Measurements from ENCODE around the gene WDR37.
"Not testable (repeated sequence)": the region's sequence is repeated elsewhere in the genome, so short reads cannot be mapped to it uniquely, and the experiment has no call there.

WDR37 gene

GRCh38 chr10:1107679-1108078, 51.5 kb downstream of the WDR37 start:
- Histone ChIP-seq H3K36me3 (ENCODE audit: insufficient read depth, low read length) (peaks cover 64% of the 10 kb centered on the region), H3K4me1 (ENCODE audit: insufficient read depth, low read length) (no peaks in the 10 kb centered on the region), H3K4me3 (ENCODE audit: low read length) (no peak overlapping the region), H2AFZ (ENCODE audit: low read depth, low read length) (no peak overlapping the region), H3K9me3 (ENCODE audit: low read length) (peaks cover 1% of the 10 kb centered on the region), H3K27me3 (ENCODE audit: insufficient read depth, low read length) (no peaks in the 10 kb centered on the region)

GRCh38 chr10:1109795-1110673, 53.8 kb downstream of the WDR37 start:
- no peaks in the 10 kb centered on the region for H3K4me1 ChIP-seq (ENCODE audit: insufficient read depth, low read length)
- no peak overlapping the region for H3K4me3 ChIP-seq (ENCODE audit: low read length)
- peaks cover 1% of the 10 kb centered on the region for H3K9me3 ChIP-seq (ENCODE audit: low read length)
- H3K27me3 ChIP-seq (ENCODE audit: insufficient read depth, low read length), result no peaks in the 10 kb centered on the region
- H2AFZ ChIP-seq (ENCODE audit: low read depth, low read length), result no peak overlapping the region
- peaks cover 57% of the 10 kb centered on the region for H3K36me3 ChIP-seq (ENCODE audit: insufficient read depth, low read length)

- H2AFZ ChIP-seq (ENCODE audit: low read depth, low read length), result no peak overlapping the region
- H3K4me3 ChIP-seq (ENCODE audit: low read length), result no peak overlapping the region
- no peaks in the 10 kb centered on the region for H3K27me3 ChIP-seq (ENCODE audit: insufficient read depth, low read length)
- H3K36me3 ChIP-seq (ENCODE audit: insufficient read depth, low read length), result peaks cover 55% of the 10 kb centered on the region
- H3K9me3 ChIP-seq (ENCODE audit: low read length), result peaks cover 1% of the 10 kb centered on the region
- H3K4me1 ChIP-seq (ENCODE audit: insufficient read depth, low read length), result no peaks in the 10 kb centered on the region
These were observed 54.5 kb downstream of the WDR37 start for GRCh38 chr10:1110674-1111119.

- Histone ChIP-seq H3K9me3 (ENCODE audit: low read length) (peaks cover 1% of the 10 kb centered on the region), H3K4me3 (ENCODE audit: low read length) (no peak overlapping the region), H2AFZ (ENCODE audit: low read depth, low read length) (no peak overlapping the region), H3K4me1 (ENCODE audit: insufficient read depth, low read length) (no peaks in the 10 kb centered on the region), H3K36me3 (ENCODE audit: insufficient read depth, low read length) (peaks cover 45% of the 10 kb centered on the region), H3K27me3 (ENCODE audit: insufficient read depth, low read length) (no peaks in the 10 kb centered on the region)
These were observed 58.1 kb downstream of the WDR37 start for GRCh38 chr10:1114315-1114714.

GRCh38 chr10:1114719-1115606, 58.8 kb downstream of the WDR37 start:
- H2AFZ ChIP-seq (ENCODE audit: low read depth, low read length), result no peak overlapping the region
- H3K27me3 ChIP-seq (ENCODE audit: insufficient read depth, low read length), result no peaks in the 10 kb centered on the region
- H3K4me1 ChIP-seq (ENCODE audit: insufficient read depth, low read length), result no peaks in the 10 kb centered on the region
- H3K9me3 ChIP-seq (ENCODE audit: low read length), result no peaks in the 10 kb centered on the region
- H3K4me3 ChIP-seq (ENCODE audit: low read length), result no peak overlapping the region
- peaks cover 42% of the 10 kb centered on the region for H3K36me3 ChIP-seq (ENCODE audit: insufficient read depth, low read length)

GRCh38 chr10:1115607-1115955, 59.4 kb downstream of the WDR37 start:
- Histone ChIP-seq H3K9me3 (ENCODE audit: low read length) (no peaks in the 10 kb centered on the region), H3K27me3 (ENCODE audit: insufficient read depth, low read length) (no peaks in the 10 kb centered on the region), H3K4me1 (ENCODE audit: insufficient read depth, low read length) (no peaks in the 10 kb centered on the region), H3K36me3 (ENCODE audit: insufficient read depth, low read length) (peaks cover 43% of the 10 kb centered on the region), H3K4me3 (ENCODE audit: low read length) (no peak overlapping the region), H2AFZ (ENCODE audit: low read depth, low read length) (no peak overlapping the region)

- no peaks in the 10 kb centered on the region for H3K4me1 ChIP-seq (ENCODE audit: insufficient read depth, low read length)
- no peaks in the 10 kb centered on the region for H3K27me3 ChIP-seq (ENCODE audit: insufficient read depth, low read length)
- no peak overlapping the region for H2AFZ ChIP-seq (ENCODE audit: low read depth, low read length)
- peaks cover 46% of the 10 kb centered on the region for H3K36me3 ChIP-seq (ENCODE audit: insufficient read depth, low read length)
- no peaks in the 10 kb centered on the region for H3K9me3 ChIP-seq (ENCODE audit: low read length)
- H3K4me3 ChIP-seq (ENCODE audit: low read length), result no peak overlapping the region
These were observed 59.9 kb downstream of the WDR37 start for GRCh38 chr10:1116051-1116450.

- Histone ChIP-seq H3K4me1 (ENCODE audit: insufficient read depth, low read length) (no peaks in the 10 kb centered on the region), H3K4me3 (ENCODE audit: low read length) (no peak overlapping the region), H2AFZ (ENCODE audit: low read depth, low read length) (no peak overlapping the region), H3K9me3 (ENCODE audit: low read length) (no peaks in the 10 kb centered on the region), H3K36me3 (ENCODE audit: insufficient read depth, low read length) (peaks cover 47% of the 10 kb centered on the region), H3K27me3 (ENCODE audit: insufficient read depth, low read length) (no peaks in the 10 kb centered on the region)
These were observed 60.6 kb downstream of the WDR37 start for GRCh38 chr10:1116696-1117280.

DNA sequence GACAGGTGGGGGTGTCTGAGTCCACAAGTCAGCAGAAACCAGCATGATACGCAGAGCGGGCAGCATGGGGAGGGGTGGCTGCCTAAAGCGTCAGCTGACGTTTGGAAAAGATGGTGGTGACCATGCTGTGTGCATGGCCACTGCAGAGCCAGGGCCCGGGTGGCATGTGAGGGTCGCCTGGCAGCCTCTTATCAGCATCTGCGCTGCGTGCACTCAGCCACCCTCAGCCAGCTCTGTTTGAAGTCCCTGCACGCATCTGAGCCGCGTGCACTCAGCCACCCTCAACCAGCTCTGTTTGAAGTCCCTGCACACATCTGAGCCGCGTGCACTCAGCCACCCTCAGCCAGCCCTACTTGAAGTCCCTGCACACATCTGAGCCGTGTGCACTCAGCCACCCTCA, 61.5 kb downstream of the WDR37 start:
- H3K9me3 ChIP-seq (ENCODE audit: low read length), result no peaks in the 10 kb centered on the region
- no peak overlapping the region for H2AFZ ChIP-seq (ENCODE audit: low read depth, low read length)
- no peak overlapping the region for H3K4me3 ChIP-seq (ENCODE audit: low read length)
- H3K27me3 ChIP-seq (ENCODE audit: insufficient read depth, low read length), result no peaks in the 10 kb centered on the region
- H3K36me3 ChIP-seq (ENCODE audit: insufficient read depth, low read length), result peaks cover 50% of the 10 kb centered on the region
- no peaks in the 10 kb centered on the region for H3K4me1 ChIP-seq (ENCODE audit: insufficient read depth, low read length)

DNA sequence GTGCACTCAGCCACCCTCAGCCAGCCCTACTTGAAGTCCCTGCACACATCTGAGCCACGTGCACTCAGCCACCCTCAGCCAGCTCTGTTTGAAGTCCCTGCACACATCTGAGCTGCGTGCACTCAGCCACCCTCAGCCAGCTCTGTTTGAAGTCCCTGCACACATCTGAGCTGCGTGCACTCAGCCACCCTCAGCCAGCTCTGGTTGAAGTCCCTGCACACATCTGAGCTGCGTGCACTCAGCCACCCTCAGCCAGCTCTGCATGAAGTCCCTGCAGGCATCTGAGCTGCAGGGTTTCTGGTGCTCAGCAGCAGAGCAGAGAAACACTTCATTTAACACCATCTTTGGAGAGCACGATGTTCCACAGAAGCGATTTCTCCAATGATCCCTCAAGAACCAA, 62.1 kb downstream of the WDR37 start:
- not testable (repeated sequence) for H3K9me3 ChIP-seq (ENCODE audit: low read length); H2AFZ ChIP-seq (ENCODE audit: low read depth, low read length); H3K4me3 ChIP-seq (ENCODE audit: low read length); H3K4me1 ChIP-seq (ENCODE audit: insufficient read depth, low read length); H3K27me3 ChIP-seq (ENCODE audit: insufficient read depth, low read length)
- H3K36me3 ChIP-seq (ENCODE audit: insufficient read depth, low read length), result peaks cover 47% of the 10 kb centered on the region

GRCh38 chr10:1119027-1119426, 62.8 kb downstream of the WDR37 start:
- Histone ChIP-seq H3K27me3 (ENCODE audit: insufficient read depth, low read length) (no peaks in the 10 kb centered on the region), H2AFZ (ENCODE audit: low read depth, low read length) (no peak overlapping the region), H3K9me3 (ENCODE audit: low read length) (no peaks in the 10 kb centered on the region), H3K4me3 (ENCODE audit: low read length) (no peak overlapping the region), H3K36me3 (ENCODE audit: insufficient read depth, low read length) (peaks cover 54% of the 10 kb centered on the region), H3K4me1 (ENCODE audit: insufficient read depth, low read length) (no peaks in the 10 kb centered on the region)

DNA sequence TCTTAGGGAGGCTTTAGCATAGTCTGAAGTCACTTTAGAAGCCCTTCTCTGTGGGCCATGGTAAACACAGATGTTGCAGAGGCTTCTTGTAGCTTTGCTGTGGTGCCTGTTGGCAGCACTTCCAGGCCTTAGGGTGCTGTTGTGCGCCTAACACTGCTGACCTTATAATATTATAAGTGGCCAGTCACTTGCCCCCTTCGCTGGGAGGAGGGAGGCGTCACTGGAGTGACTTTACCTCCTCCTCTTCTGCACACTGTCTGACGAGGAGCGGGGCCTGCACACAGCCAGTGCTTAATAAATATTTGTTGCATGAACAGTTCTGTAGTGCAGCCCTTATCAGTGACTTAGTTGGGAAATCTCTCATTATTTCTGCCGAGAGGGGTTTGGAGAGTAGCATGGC, 63.3 kb downstream of the WDR37 start:
- Histone ChIP-seq H3K36me3 (ENCODE audit: insufficient read depth, low read length) (peaks cover 56% of the 10 kb centered on the region), H3K4me3 (ENCODE audit: low read length) (no peak overlapping the region), H2AFZ (ENCODE audit: low read depth, low read length) (no peak overlapping the region), H3K9me3 (ENCODE audit: low read length) (no peaks in the 10 kb centered on the region), H3K27me3 (ENCODE audit: insufficient read depth, low read length) (no peaks in the 10 kb centered on the region), H3K4me1 (ENCODE audit: insufficient read depth, low read length) (no peaks in the 10 kb centered on the region)

DNA sequence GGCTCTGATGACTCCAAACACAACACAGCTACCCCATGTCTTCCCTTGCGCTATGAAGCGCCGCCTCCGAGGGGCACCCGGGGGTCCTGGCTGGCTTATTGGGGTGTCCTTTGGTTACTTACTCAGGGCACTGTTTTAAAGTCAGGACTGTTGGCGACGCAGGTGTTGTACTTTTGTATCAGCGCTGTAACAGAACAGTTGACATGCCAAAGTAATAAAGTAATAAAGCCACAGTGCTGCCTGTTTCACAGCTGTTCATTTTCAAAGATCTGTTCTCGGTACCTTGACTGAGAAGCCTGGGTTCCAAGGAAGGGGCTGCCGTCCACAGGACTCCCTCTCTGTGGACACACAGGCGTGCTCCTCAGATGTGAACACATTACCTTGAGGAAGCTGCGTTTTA, 64.1 kb downstream of the WDR37 start:
- no peaks in the 10 kb centered on the region for H3K27me3 ChIP-seq (ENCODE audit: insufficient read depth, low read length)
- peaks cover 61% of the 10 kb centered on the region for H3K36me3 ChIP-seq (ENCODE audit: insufficient read depth, low read length)
- no peaks in the 10 kb centered on the region for H3K9me3 ChIP-seq (ENCODE audit: low read length)
- H2AFZ ChIP-seq (ENCODE audit: low read depth, low read length), result no peak overlapping the region
- no peaks in the 10 kb centered on the region for H3K4me1 ChIP-seq (ENCODE audit: insufficient read depth, low read length)
- H3K4me3 ChIP-seq (ENCODE audit: low read length), result no peak overlapping the region

All from neuron (in vitro differentiated cells).